Epithelial cell of esophagus (primary cell): ENCODE measurements around the gene KRTCAP2.
"Not testable (repeated sequence)": the region's sequence is repeated elsewhere in the genome, so short reads cannot be mapped to it uniquely, and the experiment has no call there.

ENCODE experiments used
- DNase-seq: peaks from one replicate; pipeline ENCODE4 v3.0.0; 2010; ENCODE audit warnings: low read depth
- H3K4me3 ChIP-seq: 2 replicates; pipeline ENCODE4 v1.5.1; 2011; ENCODE audit warnings: mild to moderate bottlenecking, low read length, control low read depth
- TF ChIP-seq, protein P1 (sequence below): IDR thresholded peaks from 2 replicates; pipeline ENCODE4 v1.5.1; 2011; ENCODE audit warnings: low read depth, mild to moderate bottlenecking, low read length, control low read depth, inconsistent platforms; ENCODE audit not compliant: insufficient read depth; ENCODE audit errors: missing control alignments

KRTCAP2 gene

DNA sequence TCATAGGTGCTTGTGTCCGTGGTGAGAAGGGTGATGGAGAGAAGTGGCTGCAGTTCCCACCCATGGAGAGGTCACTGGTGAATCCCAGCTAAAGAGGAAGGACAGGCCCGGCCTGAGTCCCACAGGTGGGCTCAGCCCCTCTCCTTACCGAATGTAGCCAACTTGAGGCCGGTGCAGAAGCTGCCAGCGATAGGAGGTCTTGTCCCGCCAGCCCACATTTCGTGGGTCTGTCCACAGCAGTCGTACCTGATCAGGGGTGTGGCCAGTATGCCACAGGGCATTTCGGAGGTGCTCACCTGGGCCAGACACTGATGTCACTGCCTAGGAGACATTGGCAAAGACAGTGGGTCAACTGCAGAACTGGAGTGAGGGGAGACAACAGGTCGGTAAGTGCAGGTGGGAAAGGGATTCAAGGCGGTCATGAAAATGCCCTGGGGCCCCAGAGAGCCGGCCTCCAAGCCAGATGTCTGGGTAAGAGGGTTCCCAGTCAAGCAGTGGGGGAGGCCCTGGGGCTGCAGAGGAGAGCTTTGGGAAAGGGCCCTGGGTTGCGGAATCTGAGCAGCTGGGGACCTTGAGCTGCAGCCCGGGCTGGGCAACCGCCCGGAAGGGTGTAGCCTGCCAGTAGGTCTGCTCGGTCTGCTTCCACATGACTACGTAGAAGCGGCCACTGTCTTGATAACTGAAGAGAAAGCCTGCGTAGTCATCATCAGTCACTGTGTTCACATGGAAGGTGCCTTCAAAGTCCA lies 24.0 kb upstream of the KRTCAP2 start:
- TF ChIP-seq, protein P1, sequence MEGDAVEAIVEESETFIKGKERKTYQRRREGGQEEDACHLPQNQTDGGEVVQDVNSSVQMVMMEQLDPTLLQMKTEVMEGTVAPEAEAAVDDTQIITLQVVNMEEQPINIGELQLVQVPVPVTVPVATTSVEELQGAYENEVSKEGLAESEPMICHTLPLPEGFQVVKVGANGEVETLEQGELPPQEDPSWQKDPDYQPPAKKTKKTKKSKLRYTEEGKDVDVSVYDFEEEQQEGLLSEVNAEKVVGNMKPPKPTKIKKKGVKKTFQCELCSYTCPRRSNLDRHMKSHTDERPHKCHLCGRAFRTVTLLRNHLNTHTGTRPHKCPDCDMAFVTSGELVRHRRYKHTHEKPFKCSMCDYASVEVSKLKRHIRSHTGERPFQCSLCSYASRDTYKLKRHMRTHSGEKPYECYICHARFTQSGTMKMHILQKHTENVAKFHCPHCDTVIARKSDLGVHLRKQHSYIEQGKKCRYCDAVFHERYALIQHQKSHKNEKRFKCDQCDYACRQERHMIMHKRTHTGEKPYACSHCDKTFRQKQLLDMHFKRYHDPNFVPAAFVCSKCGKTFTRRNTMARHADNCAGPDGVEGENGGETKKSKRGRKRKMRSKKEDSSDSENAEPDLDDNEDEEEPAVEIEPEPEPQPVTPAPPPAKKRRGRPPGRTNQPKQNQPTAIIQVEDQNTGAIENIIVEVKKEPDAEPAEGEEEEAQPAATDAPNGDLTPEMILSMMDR = no peak
- DNase-seq = no peak
- no peak overlapping the region for H3K4me3 ChIP-seq

DNA sequence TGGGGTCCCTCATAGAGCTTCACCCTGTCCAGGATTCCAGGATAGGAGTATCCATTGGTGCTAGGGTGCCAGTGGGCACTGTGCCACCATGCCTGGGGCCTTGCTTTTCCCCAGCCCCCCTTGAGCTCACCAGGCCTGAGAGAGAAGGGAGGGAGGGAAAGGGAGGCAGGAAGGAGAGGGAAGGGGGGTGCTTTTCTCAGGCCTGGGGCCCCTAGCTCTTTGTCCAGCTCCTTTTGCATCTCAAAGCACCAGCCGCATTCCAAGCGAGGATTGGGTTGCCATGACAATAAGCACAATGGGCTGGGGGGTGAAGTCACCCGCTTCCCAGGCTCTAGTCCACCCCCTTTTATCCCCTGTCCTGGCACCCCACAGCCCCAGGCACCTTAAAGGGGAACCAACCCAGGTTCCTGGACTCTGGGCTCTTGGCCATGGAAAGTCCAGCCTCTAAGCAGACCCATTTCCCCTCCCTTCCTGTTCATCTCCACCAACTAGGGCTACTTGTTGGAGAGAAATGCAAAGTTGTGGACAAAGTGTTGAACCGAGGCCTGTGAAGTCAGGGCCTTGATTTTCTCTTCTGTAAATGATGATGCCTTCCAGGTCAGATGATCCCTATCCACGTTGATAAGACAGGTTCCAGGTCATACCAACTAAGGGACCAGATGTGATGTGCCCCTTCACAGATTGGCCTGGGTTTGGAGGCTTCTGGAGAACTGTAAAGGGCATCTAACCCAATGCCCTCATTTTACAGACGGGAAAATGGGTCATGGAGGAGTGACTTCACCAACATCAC lies 23.2 kb upstream of the KRTCAP2 start:
- H3K4me3 ChIP-seq = no peak overlapping the region
- no peak for DNase-seq
- TF ChIP-seq, protein P1 = no peak

DNA sequence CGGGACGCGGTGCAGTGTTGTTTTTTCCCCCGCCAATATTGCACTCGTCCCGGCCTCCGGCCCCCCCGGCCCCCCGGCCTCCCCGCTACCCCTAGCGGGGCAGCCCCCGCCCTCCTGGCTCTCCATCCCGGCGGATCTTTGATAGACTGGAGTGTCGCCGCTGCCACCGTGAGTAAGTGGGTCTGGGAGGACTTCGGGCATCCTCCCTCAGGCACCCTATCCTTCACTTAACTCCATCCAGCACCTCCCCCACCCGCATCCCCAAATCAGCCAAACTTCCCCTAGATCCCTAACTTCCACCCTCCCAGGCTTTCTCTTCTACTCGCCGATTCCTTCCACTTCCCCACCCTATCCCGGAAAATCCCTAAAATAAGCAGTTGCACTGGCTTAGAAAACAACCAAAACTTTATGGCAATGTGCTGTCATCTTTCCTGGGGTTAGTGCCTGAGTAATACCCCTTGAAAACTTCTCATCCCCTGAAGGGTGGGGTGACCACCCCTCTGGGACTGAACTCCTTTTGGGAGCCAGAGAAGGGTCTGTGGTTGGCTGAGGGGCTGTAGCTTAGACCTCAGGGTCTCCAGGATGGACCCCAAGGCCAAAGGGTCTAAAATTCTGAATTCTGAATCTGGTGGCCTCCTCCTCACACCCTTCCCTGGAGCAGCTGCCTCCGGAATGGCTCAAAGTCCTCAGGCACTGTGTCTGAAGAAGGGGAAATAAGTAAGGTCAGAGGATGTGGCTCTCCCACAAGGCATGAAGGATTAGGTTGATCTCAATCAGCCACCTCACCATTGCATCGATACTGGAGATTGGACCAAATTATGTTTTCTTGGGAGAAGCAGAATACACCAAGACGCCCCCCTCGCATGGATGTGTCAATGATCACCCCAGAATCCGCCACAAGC lies 22.3 kb upstream of the KRTCAP2 start:
- TF ChIP-seq, protein P1 = no peak
- no peak for DNase-seq
- peak overlapping the region; percentile 49 for H3K4me3 ChIP-seq

DNA sequence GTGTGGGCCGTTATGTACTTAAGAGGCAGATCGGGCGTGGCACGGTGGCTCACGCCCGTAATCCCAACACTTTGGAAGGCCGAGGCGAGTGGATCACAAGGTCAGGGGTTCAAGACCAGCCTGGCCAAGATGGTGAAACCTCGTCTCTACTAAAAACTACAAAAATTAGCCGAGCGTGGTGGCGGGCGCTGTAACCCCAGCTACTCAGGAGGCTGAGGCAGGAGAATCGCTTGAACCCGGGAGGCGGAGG lies 20.8 kb upstream of the KRTCAP2 start:
- DNase-seq = not testable (repeated sequence)
- H3K4me3 ChIP-seq = peak overlapping the region; percentile 49

DNA sequence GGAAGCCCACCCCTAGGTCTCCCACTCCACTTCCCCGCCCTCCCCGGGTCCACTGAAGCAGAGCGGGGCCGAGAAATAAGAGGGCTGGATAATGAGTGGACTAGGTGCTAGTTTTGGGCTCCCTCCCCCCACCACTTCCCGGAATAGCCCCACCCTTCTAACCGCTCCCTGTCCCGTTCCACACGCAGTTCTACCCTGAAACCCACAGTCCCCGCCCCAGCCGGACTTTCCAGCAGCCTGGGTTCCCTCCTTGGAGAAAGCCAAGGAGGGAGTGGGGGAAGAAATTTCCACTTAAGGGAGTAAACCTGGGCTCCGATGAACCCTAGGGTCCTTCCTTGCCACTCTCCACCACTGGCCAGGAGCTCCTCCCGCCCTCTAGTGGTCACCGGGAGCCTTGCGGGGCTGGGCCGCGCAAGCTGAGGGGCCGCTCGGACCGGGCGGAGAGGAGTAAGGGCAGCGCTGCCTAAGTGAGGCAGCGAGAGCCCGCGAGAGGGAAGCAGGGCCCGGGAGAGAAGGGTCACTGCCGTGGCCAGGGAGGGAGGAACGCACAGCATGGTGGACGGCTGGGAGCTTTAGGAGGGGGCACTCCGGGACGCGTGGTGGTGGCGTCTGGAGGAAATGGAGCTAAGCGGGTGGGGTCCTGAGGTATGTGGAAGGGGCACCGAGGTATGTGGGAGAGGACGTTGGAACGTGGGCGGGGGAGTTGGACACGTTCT lies 20.3 kb upstream of the KRTCAP2 start:
- peak; percentile 89 for DNase-seq
- TF ChIP-seq, protein P1 = peak; percentile 85
- H3K4me3 ChIP-seq = peak overlapping the region; percentile 49

DNA sequence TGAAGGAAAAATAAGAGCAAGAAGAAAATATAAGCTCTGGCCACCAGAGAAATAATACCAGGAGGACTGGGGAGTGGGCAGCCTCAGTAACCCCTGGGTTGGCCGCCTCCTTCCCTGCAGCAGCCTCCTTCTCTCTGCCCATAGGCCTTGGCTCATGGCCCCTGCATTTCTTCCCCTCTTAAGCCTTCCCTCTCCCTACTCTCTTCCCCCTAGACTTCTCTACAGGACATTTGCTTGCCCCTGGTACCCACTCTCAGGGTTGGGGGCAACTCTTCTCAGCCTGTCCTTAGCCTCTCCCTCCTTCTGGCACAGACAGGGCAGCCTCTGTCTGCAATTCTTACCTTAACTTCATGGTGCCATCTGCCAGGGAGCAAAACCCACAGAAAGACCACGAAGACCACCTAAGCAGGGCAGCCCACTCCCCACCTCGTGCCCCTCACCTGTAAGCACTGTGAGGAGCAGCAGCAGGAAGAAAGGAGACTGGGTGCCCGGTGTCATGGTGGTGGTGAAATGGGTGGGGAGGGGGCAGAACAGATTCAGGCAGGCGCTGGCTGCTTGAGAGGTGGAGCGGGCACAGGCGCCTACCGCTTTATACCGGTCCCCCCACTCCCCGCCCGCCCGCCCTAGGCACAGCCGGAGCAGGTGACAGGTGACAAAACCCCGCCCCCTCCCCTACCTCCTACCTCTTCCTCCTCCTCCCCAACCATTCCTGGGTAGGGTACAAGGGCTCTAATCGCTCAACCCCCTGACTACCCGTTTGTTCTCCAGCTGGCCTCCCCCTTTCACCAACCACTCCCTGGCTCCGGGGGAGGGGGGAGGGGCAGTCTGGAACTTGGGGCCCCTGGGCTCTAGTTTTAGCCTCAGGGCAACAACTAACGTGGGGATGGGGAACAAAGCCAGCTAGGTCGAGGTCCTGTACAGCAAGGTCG lies 19.5 kb upstream of the KRTCAP2 start:
- TF ChIP-seq, protein P1 = no peak

More for the DNA sequence above, 19.5 kb upstream of the KRTCAP2 start:
- DNase-seq = no peak
- H3K4me3 ChIP-seq = peak overlapping the region; percentile 12
